H1 (cell line): ENCODE measurements around the gene TNFSF12. TPM values are rescaled to one million over a fixed set of nuclear protein-coding genes. Genes with fewer than 3 reads are reported as not detected.

Source experiments
- CBX8 ChIP-seq: fragments of 300-800, 300-1000 bp; sonication (generic); IDR thresholded peaks from 2 replicates; pipeline ENCODE4 v1.7.1; 2016; ENCODE audit warnings: low read depth, low read length, borderline replicate concordance
- CHD1 ChIP-seq: IDR thresholded peaks from 2 replicates; pipeline ENCODE4 v1.6.1; 2012; ENCODE audit warnings: low read depth, low read length, improper control_type of control experiment
- CHD2 ChIP-seq: IDR thresholded peaks from 2 replicates; pipeline ENCODE4 v1.6.1; 2012; ENCODE audit warnings: low read length, improper control_type of control experiment
- GABPA ChIP-seq: IDR thresholded peaks from 2 replicates; pipeline ENCODE4 v1.6.1; 2011; ENCODE audit warnings: mild to moderate bottlenecking, low read length, moderate library complexity, borderline replicate concordance; ENCODE audit not compliant: insufficient read depth
- GTF2F1 ChIP-seq: IDR thresholded peaks from 2 replicates; pipeline ENCODE4 v1.6.1; 2012; ENCODE audit warnings: low read depth, low read length, improper control_type of control experiment, borderline replicate concordance
- JUND ChIP-seq: IDR thresholded peaks from 2 replicates; pipeline ENCODE4 v1.6.1; 2011; ENCODE audit warnings: mild to moderate bottlenecking, improper control_type of control experiment, low read length
- POLR2AphosphoS5 ChIP-seq: IDR thresholded peaks from 2 replicates; pipeline ENCODE4 v1.6.1; 2011; ENCODE audit warnings: low read depth, low read length
- RFX5 ChIP-seq: IDR thresholded peaks from 2 replicates; pipeline ENCODE4 v1.6.1; 2011; ENCODE audit warnings: low read depth, low read length, improper control_type of control experiment, borderline replicate concordance
- SAP30 ChIP-seq: fragments of 300-600 bp; sonication (generic); IDR thresholded peaks from 2 replicates; pipeline ENCODE4 v1.7.1; 2012; ENCODE audit warnings: low read length, moderate library complexity, mild to moderate bottlenecking, inconsistent platforms; ENCODE audit not compliant: insufficient read depth, insufficient replicate concordance
- SP1 ChIP-seq: IDR thresholded peaks from 2 replicates; pipeline ENCODE4 v1.6.1; 2011; ENCODE audit warnings: low read depth, low read length
- SP4 ChIP-seq: IDR thresholded peaks from 2 replicates; pipeline ENCODE4 v1.6.1; 2012; ENCODE audit warnings: low read length, inconsistent platforms
- TAF1 ChIP-seq: IDR thresholded peaks from 2 replicates; pipeline ENCODE4 v1.6.1; 2011; ENCODE audit warnings: mild to moderate bottlenecking, low read depth, low read length
- TAF7 ChIP-seq: optimal IDR thresholded peaks from 2 replicates; pipeline ENCODE3; 2011; ENCODE audit warnings: low read depth, mild to moderate bottlenecking, inconsistent platforms, low read length, moderate library complexity, borderline replicate concordance
- TBP ChIP-seq: IDR thresholded peaks from 2 replicates; pipeline ENCODE4 v1.6.1; 2011; ENCODE audit warnings: low read depth, low read length, improper control_type of control experiment
- polyA plus RNA-seq, 7 experiments: library from polyadenylated mRNA; depleted of rRNA in 3 of 7; stranded (reverse) in 5 of 7; unstranded in 2 of 7; fragments of >200 nt in 5 of 7; fragments of 200-250 nt in 2 of 7; gene quantifications; 1 replicate in 5 of 7; 2 replicates in 1 of 7; 4 replicates in 1 of 7; pipeline versions ENCODE4 v1.2.1 to v1.2.3, GENCODE V29; 2011 to 2013; ENCODE audit warnings: missing spikeins in 2 of 7, mixed read lengths in 2 of 7
- total RNA-seq: library from RNA; stranded (reverse); fragmentation: NEBNext Ultra II Directional; extraction: Animal tissue kit (Norgen Biotek cat#: 25700); gene quantifications from 2 replicates; pipeline ENCODE4 v1.2.1, GENCODE V29; 2021
- TF ChIP-seq, protein P1 (sequence below): IDR thresholded peaks from 2 replicates; pipeline ENCODE4 v1.6.1; 2012; ENCODE audit warnings: low read length, inconsistent platforms
- TF ChIP-seq, protein P2 (sequence below), 3 experiments: IDR thresholded peaks; 1 replicate in 2 of 3; 2 replicates in 1 of 3; pipeline versions ENCODE4 v1.5.1 to v1.6.1; 2011; ENCODE audit warnings: low read length in 3 of 3, mild to moderate bottlenecking in 3 of 3, inconsistent platforms in 2 of 3, low read depth in 1 of 3, moderate library complexity in 1 of 3; ENCODE audit not compliant: insufficient read depth in 1 of 3; ENCODE audit errors: control extremely low read depth in 1 of 3
- TF ChIP-seq, protein P3 (sequence below): IDR thresholded peaks from 2 replicates; pipeline ENCODE4 v1.6.1; 2012; ENCODE audit warnings: inconsistent platforms

Gene TNFSF12
- total and polyA plus RNA-seq, 2 of the 8 experiments (the other 6 are each of a cell fraction or from before 2014, with no cell fraction given): 7.2 to 9.6 TPM

DNA sequence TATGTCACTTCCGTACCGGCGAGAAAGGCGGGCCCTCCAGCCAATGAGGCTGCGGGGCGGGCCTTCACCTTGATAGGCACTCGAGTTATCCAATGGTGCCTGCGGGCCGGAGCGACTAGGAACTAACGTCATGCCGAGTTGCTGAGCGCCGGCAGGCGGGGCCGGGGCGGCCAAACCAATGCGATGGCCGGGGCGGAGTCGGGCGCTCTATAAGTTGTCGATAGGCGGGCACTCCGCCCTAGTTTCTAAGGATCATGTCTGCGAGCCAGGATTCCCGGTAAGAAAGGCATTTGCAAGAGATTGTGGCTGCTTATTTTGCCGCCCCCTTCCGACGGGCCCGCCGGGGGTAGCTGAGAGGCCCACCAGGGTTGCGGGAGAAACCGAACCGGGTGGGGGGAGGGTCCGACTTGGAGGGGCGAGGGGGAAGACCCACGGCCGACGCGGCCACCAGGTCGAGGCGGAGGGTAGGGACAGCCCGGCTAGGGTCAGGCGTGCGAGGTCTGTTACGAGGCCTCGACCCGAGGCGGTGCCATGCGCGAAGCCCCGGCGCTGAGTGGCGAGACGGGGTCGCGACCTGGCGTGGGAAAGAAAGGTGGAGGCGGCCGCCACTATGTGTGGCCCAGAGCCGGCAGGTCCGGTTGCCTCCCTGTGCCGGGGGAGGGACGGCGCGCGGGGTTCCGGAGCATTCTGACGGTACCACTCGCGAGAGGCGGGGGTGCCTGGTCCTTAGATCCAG, 23.9 kb downstream of the TNFSF12 start (continued):
- TF ChIP-seq GABPA (peak; percentile 79; the same call in 1 of the 2 replicates), GTF2F1 (peak; percentile 97), CHD2 (peak; percentile 96), JUND (no peak), SP1 (peak; percentile 99), SAP30 (no peak), TAF7 (peak; percentile 98), TBP (peak; percentile 97), RFX5 (no peak), CBX8 (no peak), POLR2AphosphoS5 (peak; percentile 97), TAF1 (peak; percentile 99), SP4 (peak; percentile 78), CHD1 (peak; percentile 70; the same call in 1 of the 2 replicates)
- TF ChIP-seq, protein P1, sequence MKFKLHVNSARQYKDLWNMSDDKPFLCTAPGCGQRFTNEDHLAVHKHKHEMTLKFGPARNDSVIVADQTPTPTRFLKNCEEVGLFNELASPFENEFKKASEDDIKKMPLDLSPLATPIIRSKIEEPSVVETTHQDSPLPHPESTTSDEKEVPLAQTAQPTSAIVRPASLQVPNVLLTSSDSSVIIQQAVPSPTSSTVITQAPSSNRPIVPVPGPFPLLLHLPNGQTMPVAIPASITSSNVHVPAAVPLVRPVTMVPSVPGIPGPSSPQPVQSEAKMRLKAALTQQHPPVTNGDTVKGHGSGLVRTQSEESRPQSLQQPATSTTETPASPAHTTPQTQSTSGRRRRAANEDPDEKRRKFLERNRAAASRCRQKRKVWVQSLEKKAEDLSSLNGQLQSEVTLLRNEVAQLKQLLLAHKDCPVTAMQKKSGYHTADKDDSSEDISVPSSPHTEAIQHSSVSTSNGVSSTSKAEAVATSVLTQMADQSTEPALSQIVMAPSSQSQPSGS: peak; percentile 56
- TF ChIP-seq, protein P2, sequence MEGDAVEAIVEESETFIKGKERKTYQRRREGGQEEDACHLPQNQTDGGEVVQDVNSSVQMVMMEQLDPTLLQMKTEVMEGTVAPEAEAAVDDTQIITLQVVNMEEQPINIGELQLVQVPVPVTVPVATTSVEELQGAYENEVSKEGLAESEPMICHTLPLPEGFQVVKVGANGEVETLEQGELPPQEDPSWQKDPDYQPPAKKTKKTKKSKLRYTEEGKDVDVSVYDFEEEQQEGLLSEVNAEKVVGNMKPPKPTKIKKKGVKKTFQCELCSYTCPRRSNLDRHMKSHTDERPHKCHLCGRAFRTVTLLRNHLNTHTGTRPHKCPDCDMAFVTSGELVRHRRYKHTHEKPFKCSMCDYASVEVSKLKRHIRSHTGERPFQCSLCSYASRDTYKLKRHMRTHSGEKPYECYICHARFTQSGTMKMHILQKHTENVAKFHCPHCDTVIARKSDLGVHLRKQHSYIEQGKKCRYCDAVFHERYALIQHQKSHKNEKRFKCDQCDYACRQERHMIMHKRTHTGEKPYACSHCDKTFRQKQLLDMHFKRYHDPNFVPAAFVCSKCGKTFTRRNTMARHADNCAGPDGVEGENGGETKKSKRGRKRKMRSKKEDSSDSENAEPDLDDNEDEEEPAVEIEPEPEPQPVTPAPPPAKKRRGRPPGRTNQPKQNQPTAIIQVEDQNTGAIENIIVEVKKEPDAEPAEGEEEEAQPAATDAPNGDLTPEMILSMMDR (IDR thresholded peaks at IDR 0.05; ENCODE audit: control extremely low read depth in 1 of 3, insufficient read depth in 1 of 3, low read depth in 1 of 3, low read length in 3 of 3): no peak
- TF ChIP-seq, protein P3, sequence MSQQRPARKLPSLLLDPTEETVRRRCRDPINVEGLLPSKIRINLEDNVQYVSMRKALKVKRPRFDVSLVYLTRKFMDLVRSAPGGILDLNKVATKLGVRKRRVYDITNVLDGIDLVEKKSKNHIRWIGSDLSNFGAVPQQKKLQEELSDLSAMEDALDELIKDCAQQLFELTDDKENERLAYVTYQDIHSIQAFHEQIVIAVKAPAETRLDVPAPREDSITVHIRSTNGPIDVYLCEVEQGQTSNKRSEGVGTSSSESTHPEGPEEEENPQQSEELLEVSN: no peak
